ENCODE measurements around the gene ECE1.

The ECE1 gene

GRCh38 chr1:21305900-21306189 lies 15.6 kb upstream of the ECE1 start:
- Histone ChIP-seq H2BK12ac (ENCODE audit: low read length) (peak overlapping the region; percentile 76), H3K4me1 (ENCODE audit: control insufficient read depth in 2 of 2, insufficient read depth in 1 of 2, low read depth in 1 of 2, low read length in 2 of 2) (peaks cover 22 to 26% of the 10 kb centered on the region in 2 donors), H3K27ac (replicated peaks; ENCODE audit: low read length) (no peak overlapping the region), H4K8ac (ENCODE audit: low read depth, low read length) (no peak overlapping the region), H2BK15ac (ENCODE audit: low read length) (no peak overlapping the region), H3K36me3 (replicated peaks in 1 of 2; ENCODE audit: control insufficient read depth in 2 of 2, insufficient read depth in 2 of 2, low read length in 2 of 2) (no peaks in the 10 kb centered on the region), H2AFZ (ENCODE audit: low read length) (no peak overlapping the region), H3K14ac (ENCODE audit: low read length) (no peak overlapping the region), H3K4ac (ENCODE audit: low read length) (no peak overlapping the region), H3K9ac (ENCODE audit: low read depth, low read length, poor library complexity) (no peak overlapping the region), H3K18ac (ENCODE audit: low read length) (peak overlapping the region; percentile 16), H4K91ac (ENCODE audit: low read depth, low read length, poor library complexity) (no peak overlapping the region), H2AK5ac (ENCODE audit: low read depth, low read length) (peak overlapping the region; percentile 57), H2BK5ac (ENCODE audit: low read length) (peak overlapping the region; percentile 59), H2BK120ac (ENCODE audit: low read depth, low read length) (no peak overlapping the region), H3K4me3 (ENCODE audit: low read length in 2 of 2) (no peak overlapping the region), H3K4me2 (ENCODE audit: insufficient read depth, low read length, poor library complexity, severe bottlenecking) (no peak overlapping the region), H3K79me1 (ENCODE audit: low read depth, low read length) (no peaks in the 10 kb centered on the region), H3K27me3 (ENCODE audit: control insufficient read depth in 3 of 3, insufficient read depth in 3 of 3, low read depth in 1 of 3, low read length in 3 of 3) (no peaks in the 10 kb centered on the region), H3K9me3 (replicated peaks in 1 of 2; ENCODE audit: control insufficient read depth in 2 of 2, insufficient read depth in 1 of 2, low read depth in 1 of 2, low read length in 2 of 2) (peaks cover 0 to 2% of the 10 kb centered on the region in 2 donors), H3K23ac (ENCODE audit: low read depth, low read length, poor library complexity) (no peak overlapping the region)
- no CpG with 5 or more reads among the region's 1 CpG for WGBS, 2 donors (ENCODE audit: extremely low coverage in 2 of 2, insufficient read length in 2 of 2, insufficient replicate concordance in 1 of 2)
- no peak for DNase-seq (ENCODE audit: low spot score)

GRCh38 chr1:21305155-21305899 lies 15.1 kb upstream of the ECE1 start:
- no peak overlapping the region for H3K27ac ChIP-seq (replicated peaks; ENCODE audit: low read length)
- H2AFZ ChIP-seq (ENCODE audit: low read length), result no peak overlapping the region
- H4K8ac ChIP-seq (ENCODE audit: low read depth, low read length), result no peak overlapping the region
- WGBS, 2 donors (ENCODE audit: extremely low coverage in 2 of 2, insufficient read length in 2 of 2, insufficient replicate concordance in 1 of 2), result no CpG with 5 or more reads among the region's 16 CpGs
- H2BK15ac ChIP-seq (ENCODE audit: low read length), result no peak overlapping the region
- H3K4me3 ChIP-seq (ENCODE audit: low read length in 2 of 2), result no peak overlapping the region
- H3K18ac ChIP-seq (ENCODE audit: low read length), result peak overlapping the region; percentile 16
- no peak overlapping the region for H3K9ac ChIP-seq (ENCODE audit: low read depth, low read length, poor library complexity)
- no peaks in the 10 kb centered on the region for H3K36me3 ChIP-seq (replicated peaks in 1 of 2; ENCODE audit: control insufficient read depth in 2 of 2, insufficient read depth in 2 of 2, low read length in 2 of 2)
- DNase-seq (ENCODE audit: low spot score), result no peak
- no peaks in the 10 kb centered on the region for H3K27me3 ChIP-seq (ENCODE audit: control insufficient read depth in 3 of 3, insufficient read depth in 3 of 3, low read depth in 1 of 3, low read length in 3 of 3)
- no peak overlapping the region for H4K91ac ChIP-seq (ENCODE audit: low read depth, low read length, poor library complexity)
- H2BK120ac ChIP-seq (ENCODE audit: low read depth, low read length), result no peak overlapping the region
- peak overlapping the region; percentile 59 for H2BK5ac ChIP-seq (ENCODE audit: low read length)
- H3K4me1 ChIP-seq (ENCODE audit: control insufficient read depth in 2 of 2, insufficient read depth in 1 of 2, low read depth in 1 of 2, low read length in 2 of 2), result peaks cover 21% of the 10 kb centered on the region in 2 donors
- H3K23ac ChIP-seq (ENCODE audit: low read depth, low read length, poor library complexity), result no peak overlapping the region
- peak overlapping the region; percentile 57 for H2AK5ac ChIP-seq (ENCODE audit: low read depth, low read length)
- peak overlapping the region; percentile 76 for H2BK12ac ChIP-seq (ENCODE audit: low read length)
- H3K14ac ChIP-seq (ENCODE audit: low read length), result no peak overlapping the region
- H3K9me3 ChIP-seq (replicated peaks in 1 of 2; ENCODE audit: control insufficient read depth in 2 of 2, insufficient read depth in 1 of 2, low read depth in 1 of 2, low read length in 2 of 2), result peaks cover 0 to 2% of the 10 kb centered on the region in 2 donors
- H3K4ac ChIP-seq (ENCODE audit: low read length), result no peak overlapping the region
- no peaks in the 10 kb centered on the region for H3K79me1 ChIP-seq (ENCODE audit: low read depth, low read length)
- H3K4me2 ChIP-seq (ENCODE audit: insufficient read depth, low read length, poor library complexity, severe bottlenecking), result no peak overlapping the region

GRCh38 chr1:21304488-21304887 lies 14.2 kb upstream of the ECE1 start:
- no peak overlapping the region for H2AFZ ChIP-seq (ENCODE audit: low read length)
- H2BK15ac ChIP-seq (ENCODE audit: low read length), result no peak overlapping the region
- H3K27me3 ChIP-seq (ENCODE audit: control insufficient read depth in 3 of 3, insufficient read depth in 3 of 3, low read depth in 1 of 3, low read length in 3 of 3), result no peaks in the 10 kb centered on the region
- no peak overlapping the region for H2BK5ac ChIP-seq (ENCODE audit: low read length)
- H2BK120ac ChIP-seq (ENCODE audit: low read depth, low read length), result no peak overlapping the region
- H3K27ac ChIP-seq (replicated peaks; ENCODE audit: low read length), result no peak overlapping the region
- H2BK12ac ChIP-seq (ENCODE audit: low read length), result no peak overlapping the region
- peaks cover 20 to 21% of the 10 kb centered on the region in 2 donors for H3K4me1 ChIP-seq (ENCODE audit: control insufficient read depth in 2 of 2, insufficient read depth in 1 of 2, low read depth in 1 of 2, low read length in 2 of 2)
- H3K23ac ChIP-seq (ENCODE audit: low read depth, low read length, poor library complexity), result no peak overlapping the region
- H3K36me3 ChIP-seq (replicated peaks in 1 of 2; ENCODE audit: control insufficient read depth in 2 of 2, insufficient read depth in 2 of 2, low read length in 2 of 2), result no peaks in the 10 kb centered on the region
- H3K9ac ChIP-seq (ENCODE audit: low read depth, low read length, poor library complexity), result no peak overlapping the region
- no peak overlapping the region for H3K18ac ChIP-seq (ENCODE audit: low read length)
- no peak overlapping the region for H3K4ac ChIP-seq (ENCODE audit: low read length)
- H3K9me3 ChIP-seq (replicated peaks in 1 of 2; ENCODE audit: control insufficient read depth in 2 of 2, insufficient read depth in 1 of 2, low read depth in 1 of 2, low read length in 2 of 2), result no peaks in the 10 kb centered on the region
- no peak for DNase-seq (ENCODE audit: low spot score)
- no peak overlapping the region for H4K8ac ChIP-seq (ENCODE audit: low read depth, low read length)
- H3K79me1 ChIP-seq (ENCODE audit: low read depth, low read length), result no peaks in the 10 kb centered on the region
- H4K91ac ChIP-seq (ENCODE audit: low read depth, low read length, poor library complexity), result no peak overlapping the region
- no peak overlapping the region for H3K4me2 ChIP-seq (ENCODE audit: insufficient read depth, low read length, poor library complexity, severe bottlenecking)
- no CpG with 5 or more reads among the region's 2 CpGs for WGBS, 2 donors (ENCODE audit: extremely low coverage in 2 of 2, insufficient read length in 2 of 2, insufficient replicate concordance in 1 of 2)
- H3K4me3 ChIP-seq (ENCODE audit: low read length in 2 of 2), result no peak overlapping the region
- no peak overlapping the region for H2AK5ac ChIP-seq (ENCODE audit: low read depth, low read length)
- no peak overlapping the region for H3K14ac ChIP-seq (ENCODE audit: low read length)

- no peak overlapping the region for H3K23ac ChIP-seq (ENCODE audit: low read depth, low read length, poor library complexity)
- H3K14ac ChIP-seq (ENCODE audit: low read length), result no peak overlapping the region
- no peak overlapping the region for H2BK12ac ChIP-seq (ENCODE audit: low read length)
- H3K4me1 ChIP-seq (ENCODE audit: control insufficient read depth in 2 of 2, insufficient read depth in 1 of 2, low read depth in 1 of 2, low read length in 2 of 2), result peaks cover 8 to 9% of the 10 kb centered on the region in 2 donors
- no peak overlapping the region for H3K27ac ChIP-seq (replicated peaks; ENCODE audit: low read length)
- H3K79me1 ChIP-seq (ENCODE audit: low read depth, low read length), result no peaks in the 10 kb centered on the region
- H4K91ac ChIP-seq (ENCODE audit: low read depth, low read length, poor library complexity), result no peak overlapping the region
- H3K27me3 ChIP-seq (ENCODE audit: control insufficient read depth in 3 of 3, insufficient read depth in 3 of 3, low read depth in 1 of 3, low read length in 3 of 3), result no peaks in the 10 kb centered on the region
- H3K4me3 ChIP-seq (ENCODE audit: low read length in 2 of 2), result peak overlapping the region in 1 of 2 donors; percentile 16
- no peak overlapping the region for H2BK5ac ChIP-seq (ENCODE audit: low read length)
- H2AFZ ChIP-seq (ENCODE audit: low read length), result no peak overlapping the region
- no peak for DNase-seq (ENCODE audit: low spot score)
- peak overlapping the region; percentile 18 for H2BK15ac ChIP-seq (ENCODE audit: low read length)
- no peak overlapping the region for H3K4me2 ChIP-seq (ENCODE audit: insufficient read depth, low read length, poor library complexity, severe bottlenecking)
- H2AK5ac ChIP-seq (ENCODE audit: low read depth, low read length), result no peak overlapping the region
- WGBS, 2 donors (ENCODE audit: extremely low coverage in 2 of 2, insufficient read length in 2 of 2, insufficient replicate concordance in 1 of 2), result no CpG with 5 or more reads among the region's 11 CpGs
- H2BK120ac ChIP-seq (ENCODE audit: low read depth, low read length), result no peak overlapping the region
- H4K8ac ChIP-seq (ENCODE audit: low read depth, low read length), result no peak overlapping the region
- no peak overlapping the region for H3K18ac ChIP-seq (ENCODE audit: low read length)
- peak overlapping the region; percentile 54 for H3K9ac ChIP-seq (ENCODE audit: low read depth, low read length, poor library complexity)
- H3K36me3 ChIP-seq (replicated peaks in 1 of 2; ENCODE audit: control insufficient read depth in 2 of 2, insufficient read depth in 2 of 2, low read length in 2 of 2), result no peaks in the 10 kb centered on the region
- H3K4ac ChIP-seq (ENCODE audit: low read length), result no peak overlapping the region
- no peaks in the 10 kb centered on the region for H3K9me3 ChIP-seq (replicated peaks in 1 of 2; ENCODE audit: control insufficient read depth in 2 of 2, insufficient read depth in 1 of 2, low read depth in 1 of 2, low read length in 2 of 2)
Measured at GRCh38 chr1:21302747-21303715, 12.8 kb upstream of the ECE1 start.

Measured in neuronal stem cell (in vitro differentiated cells).